Stimulated activated naive B cell treated with anti-CD40 and anti-IgM and Interleukin-4, amounts not matched to agents 10 μg/mL and 1 μg/mL and 100 μg/mL, for 72 hours (primary cell): ENCODE data around the gene CD70.
"Not testable (repeated sequence)": the region's sequence is repeated elsewhere in the genome, so short reads cannot be mapped to it uniquely, and the experiment has no call there.

ENCODE experiments used
- ATAC-seq, 2 donors: fragments of 150-1000 bp; cut with Tn5 transposase; replicated peaks; 2 replicates each; pipeline ENCODE4 v1.10.0; 2021; ENCODE audit warnings: moderate library complexity in 1 of 2
- DNase-seq: peaks from one replicate; pipeline ENCODE4 v3.0.0; 2021
- H3K27ac Mint-ChIP-seq: one replicate; pipeline ENCODE4 v1.8.0; 2022; ENCODE audit warnings: mild to moderate bottlenecking, mixed read lengths
- H3K27me3 Mint-ChIP-seq, 2 donors: one replicate each; pipeline ENCODE4 v1.8.0; 2022; ENCODE audit warnings: mixed read lengths in 2 of 2
- H3K36me3 Mint-ChIP-seq, 2 donors: one replicate each; pipeline ENCODE4 v1.8.0; 2022; ENCODE audit warnings: mixed read lengths in 2 of 2, mild to moderate bottlenecking in 1 of 2
- H3K4me1 Mint-ChIP-seq, 2 donors: one replicate each; pipeline ENCODE4 v1.8.0; 2022; ENCODE audit warnings: mixed read lengths in 2 of 2, mild to moderate bottlenecking in 1 of 2
- H3K4me3 Mint-ChIP-seq, 2 donors: one replicate each; pipeline ENCODE4 v1.8.0; 2022; ENCODE audit warnings: mild to moderate bottlenecking in 2 of 2, mixed read lengths in 2 of 2, moderate library complexity in 1 of 2
- H3K9me3 Mint-ChIP-seq, 2 donors: one replicate each; pipeline ENCODE4 v1.8.0; 2022; ENCODE audit warnings: mixed read lengths in 2 of 2, mild to moderate bottlenecking in 1 of 2

Gene CD70

GRCh38 chr19:6590827-6591319 lies at the start of gene CD70:
CD70 (minus strand) TSS chr19:6591150; CDS start chr19:6591002, 148 bp downstream.
- ATAC-seq (peak; percentile 72 to 75), DNase-seq (peak; percentile 76)
- Mint-ChIP-seq H3K27me3 (peaks cover 21 to 28% of the 10 kb centered on the region in 2 donors), H3K27ac (peak within 1 kb of the TSS; percentile 94), H3K4me3 (peak within 1 kb of the TSS; percentile 82 to 95), H3K9me3 (no peaks in the 10 kb centered on the region), H3K36me3 (peaks cover 37 to 44% of the 10 kb centered on the region in 2 donors), H3K4me1 (peaks cover 47 to 64% of the 10 kb centered on the region in 2 donors)

GRCh38 chr19:6640333-6640732 lies 49.4 kb upstream of the CD70 start:
- H3K27ac Mint-ChIP-seq, H3K4me3 Mint-ChIP-seq, ATAC-seq, H3K36me3 Mint-ChIP-seq, H3K9me3 Mint-ChIP-seq, DNase-seq, H3K27me3 Mint-ChIP-seq: not testable (repeated sequence)
- peaks cover 11 to 17% of the 10 kb centered on the region in 2 donors for H3K4me1 Mint-ChIP-seq

- H3K9me3 Mint-ChIP-seq = peaks cover 0 to under 1% of the 10 kb centered on the region in 2 donors
- DNase-seq = no peak
- peak in 1 of 2 donors; percentile 51 for ATAC-seq
- peaks cover 11 to 17% of the 10 kb centered on the region in 2 donors for H3K4me1 Mint-ChIP-seq
- no peak overlapping the region for H3K4me3 Mint-ChIP-seq
- H3K36me3 Mint-ChIP-seq = no peaks in the 10 kb centered on the region
- peaks cover 6% of the 10 kb centered on the region in 2 donors for H3K27me3 Mint-ChIP-seq
- no peak overlapping the region for H3K27ac Mint-ChIP-seq
Observed at GRCh38 chr19:6639439-6639838, 48.5 kb upstream of the CD70 start.

GRCh38 chr19:6633456-6633813 lies 42.5 kb upstream of the CD70 start:
- not testable (repeated sequence) for ATAC-seq, H3K36me3 Mint-ChIP-seq, DNase-seq, H3K9me3 Mint-ChIP-seq, H3K27ac Mint-ChIP-seq, H3K4me3 Mint-ChIP-seq
- Mint-ChIP-seq H3K4me1 (peaks cover 9 to 14% of the 10 kb centered on the region in 2 donors), H3K27me3 (peaks cover 11% of the 10 kb centered on the region in 2 donors)

GRCh38 chr19:6632747-6633455 lies 42.0 kb upstream of the CD70 start:
- ATAC-seq (peak; percentile 23 to 49), DNase-seq (peak; percentile 51)
- H3K36me3 Mint-ChIP-seq, H3K4me3 Mint-ChIP-seq, H3K27me3 Mint-ChIP-seq, H3K27ac Mint-ChIP-seq, H3K9me3 Mint-ChIP-seq: not testable (repeated sequence)
- peaks cover 9 to 14% of the 10 kb centered on the region in 2 donors for H3K4me1 Mint-ChIP-seq

GRCh38 chr19:6632002-6632621 lies 41.2 kb upstream of the CD70 start:
- H3K4me3 Mint-ChIP-seq = no peak overlapping the region
- H3K27me3 Mint-ChIP-seq = peaks cover 5 to 9% of the 10 kb centered on the region in 2 donors
- peaks cover 9 to 14% of the 10 kb centered on the region in 2 donors for H3K4me1 Mint-ChIP-seq
- peak; percentile 63 to 71 for ATAC-seq
- peak; percentile 73 for DNase-seq
- H3K27ac Mint-ChIP-seq = no peak overlapping the region
- peaks cover 0 to 2% of the 10 kb centered on the region in 2 donors for H3K9me3 Mint-ChIP-seq
- H3K36me3 Mint-ChIP-seq = no peaks in the 10 kb centered on the region

- Mint-ChIP-seq H3K27me3 (peaks cover 10 to 22% of the 10 kb centered on the region in 2 donors), H3K27ac (no peak overlapping the region), H3K9me3 (peaks cover 0 to 4% of the 10 kb centered on the region in 2 donors)
Observed at GRCh38 chr19:6626764-6627163, 35.8 kb upstream of the CD70 start.

GRCh38 chr19:6617374-6617773 lies 26.4 kb upstream of the CD70 start:
- Mint-ChIP-seq H3K4me3 (no peak overlapping the region), H3K27ac (no peak overlapping the region), H3K4me1 (peaks cover 0 to 2% of the 10 kb centered on the region in 2 donors), H3K36me3 (peaks cover 5 to 15% of the 10 kb centered on the region in 2 donors), H3K27me3 (peaks cover 47 to 48% of the 10 kb centered on the region in 2 donors), H3K9me3 (peaks cover 14 to 16% of the 10 kb centered on the region in 2 donors)
- ATAC-seq = no peak
- no peak for DNase-seq

More at GRCh38 chr19:6626764-6627163, 35.8 kb upstream of the CD70 start:
- Mint-ChIP-seq H3K4me3 (no peak overlapping the region), H3K36me3 (peaks cover 0 to 3% of the 10 kb centered on the region in 2 donors), H3K4me1 (peaks cover 8 to 9% of the 10 kb centered on the region in 2 donors)
- DNase-seq = no peak
- no peak for ATAC-seq

- Mint-ChIP-seq H3K36me3 (peaks cover 5 to 15% of the 10 kb centered on the region in 2 donors), H3K4me3 (no peak overlapping the region), H3K27ac (peak overlapping the region; percentile 67), H3K27me3 (peaks cover 53 to 54% of the 10 kb centered on the region in 2 donors), H3K4me1 (peaks cover 0 to 2% of the 10 kb centered on the region in 2 donors), H3K9me3 (peaks cover 14 to 16% of the 10 kb centered on the region in 2 donors)
- peak; percentile 51 to 89 for ATAC-seq
- DNase-seq = no peak
Observed at GRCh38 chr19:6616011-6616410, 25.1 kb upstream of the CD70 start.

- Mint-ChIP-seq H3K27me3 (peaks cover 46 to 51% of the 10 kb centered on the region in 2 donors), H3K4me1 (peaks cover 5% of the 10 kb centered on the region in 2 donors), H3K9me3 (peaks cover 9 to 10% of the 10 kb centered on the region in 2 donors), H3K4me3 (no peak overlapping the region), H3K36me3 (peaks cover 5 to 15% of the 10 kb centered on the region in 2 donors), H3K27ac (no peak overlapping the region)
- ATAC-seq = peak in 1 of 2 donors; percentile 33
- no peak for DNase-seq
Observed at GRCh38 chr19:6613711-6614110, 22.8 kb upstream of the CD70 start.

GRCh38 chr19:6610934-6611852 lies 20.2 kb upstream of the CD70 start:
- Mint-ChIP-seq H3K36me3 (peaks cover 0 to 3% of the 10 kb centered on the region in 2 donors), H3K9me3 (peaks cover 0 to 2% of the 10 kb centered on the region in 2 donors), H3K4me1 (peaks cover 5% of the 10 kb centered on the region in 2 donors), H3K27ac (no peak overlapping the region), H3K27me3 (peaks cover 32 to 33% of the 10 kb centered on the region in 2 donors), H3K4me3 (no peak overlapping the region)
- no peak for DNase-seq
- ATAC-seq = no peak

GRCh38 chr19:6608940-6609339 lies 18.0 kb upstream of the CD70 start:
- no peak for DNase-seq
- peak overlapping the region; percentile 2 for H3K27ac Mint-ChIP-seq
- H3K27me3 Mint-ChIP-seq = peaks cover 27% of the 10 kb centered on the region in 2 donors
- peak; percentile 53 to 80 for ATAC-seq
- peaks cover 0 to 2% of the 10 kb centered on the region in 2 donors for H3K9me3 Mint-ChIP-seq
- H3K4me3 Mint-ChIP-seq = no peak overlapping the region
- H3K36me3 Mint-ChIP-seq = peaks cover 0 to 3% of the 10 kb centered on the region in 2 donors
- peaks cover 3 to 6% of the 10 kb centered on the region in 2 donors for H3K4me1 Mint-ChIP-seq

- H3K36me3 Mint-ChIP-seq, ATAC-seq, DNase-seq, H3K4me3 Mint-ChIP-seq, H3K9me3 Mint-ChIP-seq, H3K27ac Mint-ChIP-seq: not testable (repeated sequence)
- peaks cover 6 to 11% of the 10 kb centered on the region in 2 donors for H3K4me1 Mint-ChIP-seq
- H3K27me3 Mint-ChIP-seq = peaks cover 23 to 27% of the 10 kb centered on the region in 2 donors
Observed at GRCh38 chr19:6608146-6608545, 17.2 kb upstream of the CD70 start.
